CD4-positive, alpha-beta T cell (primary cell): ENCODE data around the gene CEP112. TPM values are rescaled to one million over a fixed set of nuclear protein-coding genes. Genes with fewer than 3 reads are reported as not detected.

Experiments
- ATAC-seq: fragments of 200-7000 bp; cut with Tn5 transposase; one replicate; pipeline ENCODE4 v1.10.0; 2022; ENCODE audit warnings: mild to moderate bottlenecking; ENCODE audit not compliant: poor library complexity
- CTCF ChIA-PET: fragments of 350-600 bp; sonication (Branson Sonifier 250); formaldehyde crosslinking; loops from one replicate; lab custom pipeline; 2021; ENCODE audit warnings: antibody characterized with exemption, inconsistent platforms; lab: Charles Lee
- POLR2A ChIA-PET: fragments of 350-600 bp; sonication (Branson Sonifier 250); formaldehyde crosslinking; loops from one replicate; lab custom pipeline; 2021; ENCODE audit warnings: antibody characterized with exemption, inconsistent platforms; lab: Charles Lee
- DNase-seq, 14 experiments: peaks; one replicate each; pipeline ENCODE4 v3.0.0-alpha.2; 2013 to 2020; ENCODE audit warnings: mixed read lengths in 2 of 14
- H3K27ac ChIP-seq, 2 donors: one replicate each; pipeline versions ENCODE4 v1.5.1 to v1.7.0; 2013; ENCODE audit warnings: low read length in 2 of 2, low read depth in 1 of 2, mild to moderate bottlenecking in 1 of 2
- H3K27me3 ChIP-seq, 2 experiments: 1 replicate in 1 of 2; 2 replicates in 1 of 2; pipeline versions ENCODE4 v1.6.1 to v1.7.0; 2013; ENCODE audit warnings: low read length in 2 of 2, control low read depth in 1 of 2, mild to moderate bottlenecking in 1 of 2, moderate library complexity in 1 of 2; ENCODE audit not compliant: insufficient read depth in 2 of 2, control insufficient read depth in 1 of 2
- H3K36me3 ChIP-seq: one replicate; pipeline ENCODE4 v1.6.1; 2013; ENCODE audit warnings: low read length, control low read depth; ENCODE audit not compliant: insufficient read depth
- H3K4me1 ChIP-seq: one replicate; pipeline ENCODE4 v1.6.1; 2013; ENCODE audit warnings: low read length, control low read depth; ENCODE audit not compliant: insufficient read depth
- H3K4me3 ChIP-seq: one replicate; pipeline ENCODE4 v1.5.1; 2013; ENCODE audit warnings: mild to moderate bottlenecking, low read length, moderate library complexity
- H3K9me3 ChIP-seq, 2 experiments: 1 replicate in 1 of 2; 2 replicates in 1 of 2; pipeline versions ENCODE4 v1.6.1 to v1.7.0; 2013; ENCODE audit warnings: low read length in 2 of 2, mild to moderate bottlenecking in 2 of 2, control low read depth in 1 of 2, moderate library complexity in 1 of 2; ENCODE audit not compliant: control insufficient read depth in 1 of 2, insufficient read depth in 1 of 2
- H3K27ac Mint-ChIP-seq: one replicate; pipeline ENCODE4 v1.8.0; 2020; ENCODE audit warnings: mixed read lengths
- H3K27me3 Mint-ChIP-seq: one replicate; pipeline ENCODE4 v1.8.0; 2021; ENCODE audit warnings: mixed read lengths
- H3K36me3 Mint-ChIP-seq: one replicate; pipeline ENCODE4 v1.8.0; 2021; ENCODE audit warnings: low read depth, mixed read lengths
- H3K4me1 Mint-ChIP-seq: one replicate; pipeline ENCODE4 v1.8.0; 2021; ENCODE audit warnings: low read depth, mixed read lengths
- H3K4me3 Mint-ChIP-seq: one replicate; pipeline ENCODE4 v1.8.0; 2020; ENCODE audit warnings: mild to moderate bottlenecking, mixed read lengths
- H3K9me3 Mint-ChIP-seq: one replicate; pipeline ENCODE4 v1.8.0; 2020; ENCODE audit warnings: mixed read lengths
- CTCF ChIP-seq: fragments of 200-600 bp; IDR thresholded peaks from one replicate; pipeline ENCODE4 v1.8.0; 2022; ENCODE audit warnings: antibody characterized with exemption, mild to moderate bottlenecking
- intact Hi-C, 2 experiments: fragments of 100-400 bp; cut with DNase I in 1 of 2; cut with micrococcal nuclease in 1 of 2; formaldehyde crosslinking; loops; one replicate each; pipeline versions ENCODE4 v1.15.1 to v1.9.0; 2023 to 2025; cut with DNase I, micrococcal nuclease
- total RNA-seq, 174 experiments: library from RNA in 2 of 174; stranded (reverse) in 2 of 174; gene quantifications; one replicate each; pipeline ENCODE4 v1.2.3 and lab custom pipeline; 2021 to 2026

The CEP112 gene
- total RNA-seq, 2 experiments from 2014 or later, result 1.6 to 2.2 TPM

GRCh38 chr17:65656390-65657250, 535.3 kb downstream of the CEP112 start:
- H3K27ac Mint-ChIP-seq, result no peak overlapping the region
- intact Hi-C loops, result no loop called here
- Histone ChIP-seq H3K4me1 (no peaks in the 10 kb centered on the region), H3K4me3 (no peak overlapping the region), H3K36me3 (no peaks in the 10 kb centered on the region), H3K27ac (no peak overlapping the region), H3K9me3 (no peaks in the 10 kb centered on the region), H3K27me3 (no peaks in the 10 kb centered on the region)
- no peaks in the 10 kb centered on the region for H3K36me3 Mint-ChIP-seq
- DNase-seq (no peak), ATAC-seq (no peak)
- ChIA-PET CTCF (no interaction called here), POLR2A (interaction anchor here (0.5 to 0.6 kb wide), 2 partner anchors 161 to 342 kb away, joined by 3 read pairs; no protein-coding TSS in a partner anchor)
- TF ChIP-seq CTCF, result no peak
- no peaks in the 10 kb centered on the region for H3K9me3 Mint-ChIP-seq
- H3K4me1 Mint-ChIP-seq, result peaks cover 9% of the 10 kb centered on the region
- no peaks in the 10 kb centered on the region for H3K27me3 Mint-ChIP-seq
- H3K4me3 Mint-ChIP-seq, result no peak overlapping the region

GRCh38 chr17:65655706-65656105, 536.2 kb downstream of the CEP112 start:
- H3K4me1 ChIP-seq, result no peaks in the 10 kb centered on the region
- no peaks in the 10 kb centered on the region for H3K27me3 ChIP-seq
- ATAC-seq, result no peak
- Mint-ChIP-seq H3K4me1 (peaks cover 6% of the 10 kb centered on the region), H3K36me3 (no peaks in the 10 kb centered on the region), H3K9me3 (no peaks in the 10 kb centered on the region), H3K27me3 (no peaks in the 10 kb centered on the region), H3K27ac (no peak overlapping the region), H3K4me3 (no peak overlapping the region)
- ChIA-PET CTCF (no interaction called here), POLR2A (interaction anchor here (0.7 kb wide), 1 partner anchor 413 kb away, joined by 3 read pairs; no protein-coding TSS in a partner anchor)
- H3K36me3 ChIP-seq, result no peaks in the 10 kb centered on the region
- H3K27ac ChIP-seq, result no peak overlapping the region
- H3K4me3 ChIP-seq, result no peak overlapping the region
- no peak for DNase-seq
- intact Hi-C loops, result no loop called here
- no peak for TF ChIP-seq CTCF
- no peaks in the 10 kb centered on the region for H3K9me3 ChIP-seq

- no peak for TF ChIP-seq CTCF
- no peak overlapping the region for H3K27ac Mint-ChIP-seq
- Histone ChIP-seq H3K9me3 (peaks cover 13 to 15% of the 10 kb centered on the region in 2 experiments), H3K4me3 (no peak overlapping the region), H3K4me1 (no peaks in the 10 kb centered on the region), H3K36me3 (no peaks in the 10 kb centered on the region), H3K27me3 (no peaks in the 10 kb centered on the region), H3K27ac (no peak overlapping the region)
- DNase-seq, result no peak
- peaks cover 10% of the 10 kb centered on the region for H3K9me3 Mint-ChIP-seq
- ChIA-PET CTCF (interaction anchor here (0.6 kb wide), 1 partner anchor 101 kb away, joined by 4 read pairs; no protein-coding TSS in a partner anchor), POLR2A (no interaction called here)
- H3K36me3 Mint-ChIP-seq, result peaks cover 11% of the 10 kb centered on the region
- no peak for ATAC-seq
- intact Hi-C loops, result no loop called here
- no peaks in the 10 kb centered on the region for H3K27me3 Mint-ChIP-seq
- no peak overlapping the region for H3K4me3 Mint-ChIP-seq
- H3K4me1 Mint-ChIP-seq, result no peaks in the 10 kb centered on the region
Observed at GRCh38 chr17:65644545-65644944, 547.4 kb downstream of the CEP112 start.
